Loucy (cell line): ENCODE measurements around the gene TMEM183A.

Source experiments
- H2AFZ ChIP-seq: fragments of 200-600 bp; sonication (generic); 2 replicates; pipeline ENCODE4 v1.6.0; 2016; ENCODE audit warnings: antibody characterized with exemption, mild to moderate bottlenecking, low read length, moderate library complexity
- H3F3A ChIP-seq: fragments of 200-600 bp; 2 replicates; pipeline ENCODE4 v1.6.0; 2016; ENCODE audit warnings: antibody characterized with exemption, low read depth, mild to moderate bottlenecking
- H3K27me3 ChIP-seq: fragments of 200-600 bp; sonication (generic); 2 replicates; pipeline ENCODE4 v1.6.1; 2014; ENCODE audit warnings: low read length, mild to moderate bottlenecking; ENCODE audit not compliant: insufficient read depth, poor library complexity, severe bottlenecking
- H3K36me3 ChIP-seq: fragments of 200-600 bp; sonication (generic); 2 replicates; pipeline ENCODE4 v1.6.1; 2016; ENCODE audit warnings: low read length; ENCODE audit not compliant: insufficient read depth
- H3K4me1 ChIP-seq: fragments of 200-600 bp; sonication (generic); 2 replicates; pipeline ENCODE4 v1.5.1; 2014; ENCODE audit warnings: low read length, mild to moderate bottlenecking; ENCODE audit not compliant: insufficient read depth, poor library complexity, severe bottlenecking
- H3K4me2 ChIP-seq: fragments of 200-600 bp; sonication (generic); 2 replicates; pipeline ENCODE4 v1.6.0; 2014; ENCODE audit warnings: antibody characterized with exemption, low read length, low read depth, mild to moderate bottlenecking; ENCODE audit not compliant: poor library complexity, severe bottlenecking
- H3K4me3 ChIP-seq: fragments of 200-600 bp; sonication (generic); 2 replicates; pipeline ENCODE4 v1.5.1; 2014; ENCODE audit warnings: low read length, mild to moderate bottlenecking, mixed read lengths; ENCODE audit not compliant: poor library complexity, severe bottlenecking
- H3K79me2 ChIP-seq: fragments of 200-600 bp; sonication (generic); 2 replicates; pipeline ENCODE4 v1.6.1; 2014; ENCODE audit warnings: low read length; ENCODE audit not compliant: insufficient read depth
- H3K9ac ChIP-seq: fragments of 200-600 bp; sonication (generic); 2 replicates; pipeline ENCODE4 v1.6.0; 2014; ENCODE audit warnings: mild to moderate bottlenecking, low read depth, low read length, moderate library complexity; ENCODE audit not compliant: poor library complexity, severe bottlenecking
- H3K9me2 ChIP-seq: fragments of 200-600 bp; sonication (generic); replicated peaks from 2 replicates; pipeline ENCODE4 v1.6.1; 2016; ENCODE audit warnings: low read depth, low read length, mixed read lengths
- H3K9me3 ChIP-seq: fragments of 200-600 bp; sonication (generic); 2 replicates; pipeline ENCODE4 v1.6.1; 2014; ENCODE audit warnings: mild to moderate bottlenecking, antibody characterized with exemption, low read length, low read depth; ENCODE audit not compliant: insufficient read depth
- H4K20me1 ChIP-seq: fragments of 200-600 bp; sonication (generic); 2 replicates; pipeline ENCODE4 v1.6.0; 2014; ENCODE audit warnings: antibody characterized with exemption, low read length, mild to moderate bottlenecking; ENCODE audit not compliant: insufficient read depth, poor library complexity, severe bottlenecking
- EZH2phosphoT487 ChIP-seq: fragments of 200-600 bp; IDR thresholded peaks from 2 replicates; pipeline ENCODE4 v1.6.1; 2018; ENCODE audit warnings: antibody characterized with exemption, mild to moderate bottlenecking, moderate library complexity, borderline replicate concordance
- TF ChIP-seq, protein P1 (sequence below): fragments of 200-600 bp; sonication (generic); conservative IDR thresholded peaks from 2 replicates; pipeline ENCODE4 v1.5.1; 2014; ENCODE audit warnings: mild to moderate bottlenecking, antibody characterized with exemption, low read length

Gene TMEM183A

DNA sequence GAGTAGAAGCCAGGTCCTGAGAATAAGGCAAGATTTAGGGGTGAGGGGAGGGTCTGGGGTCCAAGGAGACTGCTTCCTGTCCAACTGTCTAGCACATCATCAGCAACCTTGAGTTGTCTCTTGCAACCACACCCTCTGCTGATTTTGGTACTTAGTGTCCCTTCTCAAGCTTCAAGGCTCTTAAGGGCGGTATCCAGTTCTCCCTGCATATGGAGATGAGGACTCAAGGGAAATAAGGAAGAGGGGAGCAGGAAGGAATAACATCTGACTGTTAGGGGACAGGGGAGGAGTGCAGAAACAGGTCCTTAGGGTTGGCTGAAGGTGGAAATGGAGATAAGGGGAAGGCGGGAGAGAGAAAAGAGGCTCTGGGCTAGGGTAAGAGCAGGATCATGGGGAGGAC, 66.3 kb downstream of the TMEM183A start:
- Histone ChIP-seq H3K79me2 (no peaks in the 10 kb centered on the region), H3K4me2 (no peak overlapping the region), H3K9me2 (no peaks in the 10 kb centered on the region), H3K4me1 (peaks cover 8% of the 10 kb centered on the region), H3F3A (no peaks in the 10 kb centered on the region), H3K9ac (no peak overlapping the region), H3K27me3 (no peaks in the 10 kb centered on the region), H2AFZ (no peak overlapping the region), H4K20me1 (no peaks in the 10 kb centered on the region), H3K36me3 (no peaks in the 10 kb centered on the region), H3K9me3 (no peaks in the 10 kb centered on the region), H3K4me3 (no peak overlapping the region)
- no peak for TF ChIP-seq EZH2phosphoT487
- TF ChIP-seq, protein P1, sequence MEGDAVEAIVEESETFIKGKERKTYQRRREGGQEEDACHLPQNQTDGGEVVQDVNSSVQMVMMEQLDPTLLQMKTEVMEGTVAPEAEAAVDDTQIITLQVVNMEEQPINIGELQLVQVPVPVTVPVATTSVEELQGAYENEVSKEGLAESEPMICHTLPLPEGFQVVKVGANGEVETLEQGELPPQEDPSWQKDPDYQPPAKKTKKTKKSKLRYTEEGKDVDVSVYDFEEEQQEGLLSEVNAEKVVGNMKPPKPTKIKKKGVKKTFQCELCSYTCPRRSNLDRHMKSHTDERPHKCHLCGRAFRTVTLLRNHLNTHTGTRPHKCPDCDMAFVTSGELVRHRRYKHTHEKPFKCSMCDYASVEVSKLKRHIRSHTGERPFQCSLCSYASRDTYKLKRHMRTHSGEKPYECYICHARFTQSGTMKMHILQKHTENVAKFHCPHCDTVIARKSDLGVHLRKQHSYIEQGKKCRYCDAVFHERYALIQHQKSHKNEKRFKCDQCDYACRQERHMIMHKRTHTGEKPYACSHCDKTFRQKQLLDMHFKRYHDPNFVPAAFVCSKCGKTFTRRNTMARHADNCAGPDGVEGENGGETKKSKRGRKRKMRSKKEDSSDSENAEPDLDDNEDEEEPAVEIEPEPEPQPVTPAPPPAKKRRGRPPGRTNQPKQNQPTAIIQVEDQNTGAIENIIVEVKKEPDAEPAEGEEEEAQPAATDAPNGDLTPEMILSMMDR, result no peak
